ENCODE results near the gene THTPA. TPM values are rescaled to one million over a fixed set of nuclear protein-coding genes. Genes with fewer than 3 reads are reported as not detected.

Gene THTPA
- total and polyA plus RNA-seq, 9 of the 15 experiments (the other 6 are each of a cell fraction or from before 2014, with no cell fraction given): 2.4 to 8.7 (median 5.2) TPM

GRCh38 chr14:23567186-23568020 lies 11.3 kb downstream of the THTPA start, which contains the start of gene AP1G2 (continued):
- no peak for TF ChIP-seq NR4A1 (CRISPR knock-in tag; IDR thresholded peaks at IDR 0.05)
- no peak for TF ChIP-seq NR4A1 (tag; IDR thresholded peaks at IDR 0.05)
- no peak for TF ChIP-seq SOX6 (IDR thresholded peaks at IDR 0.05)
- no peak for TF ChIP-seq RUNX1 (IDR thresholded peaks at IDR 0.05; ENCODE audit: low read depth)
- no peak for TF ChIP-seq ZNF780A (CRISPR knock-in tag; IDR thresholded peaks at IDR 0.05)
- TF ChIP-seq ZNF23 (CRISPR knock-in tag; IDR thresholded peaks at IDR 0.05): no peak
- no peak for TF ChIP-seq CREBBP (IDR thresholded peaks at IDR 0.05; ENCODE audit: low read depth, low read length)
- TF ChIP-seq ATF7 (IDR thresholded peaks at IDR 0.05): 0 out of 2 replicates have a peak, but pooled peaks have one; percentile 19
- TF ChIP-seq, protein P1, sequence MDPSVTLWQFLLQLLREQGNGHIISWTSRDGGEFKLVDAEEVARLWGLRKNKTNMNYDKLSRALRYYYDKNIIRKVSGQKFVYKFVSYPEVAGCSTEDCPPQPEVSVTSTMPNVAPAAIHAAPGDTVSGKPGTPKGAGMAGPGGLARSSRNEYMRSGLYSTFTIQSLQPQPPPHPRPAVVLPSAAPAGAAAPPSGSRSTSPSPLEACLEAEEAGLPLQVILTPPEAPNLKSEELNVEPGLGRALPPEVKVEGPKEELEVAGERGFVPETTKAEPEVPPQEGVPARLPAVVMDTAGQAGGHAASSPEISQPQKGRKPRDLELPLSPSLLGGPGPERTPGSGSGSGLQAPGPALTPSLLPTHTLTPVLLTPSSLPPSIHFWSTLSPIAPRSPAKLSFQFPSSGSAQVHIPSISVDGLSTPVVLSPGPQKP (CRISPR knock-in tag; IDR thresholded peaks at IDR 0.05): no peak
- no peak for TF ChIP-seq MAFK (IDR thresholded peaks at IDR 0.05; ENCODE audit: low read length)
- no peak for TF ChIP-seq PCBP1 (IDR thresholded peaks at IDR 0.05; ENCODE audit: low read depth, low read length, poor library complexity, severe bottlenecking)
- no peak for TF ChIP-seq DACH1 (IDR thresholded peaks at IDR 0.05; ENCODE audit: partially characterized antibody)
- TF ChIP-seq EHMT2 (IDR thresholded peaks at IDR 0.05): no peak
- TF ChIP-seq ZBTB11 (CRISPR knock-in tag; IDR thresholded peaks at IDR 0.05): 0 out of 6 replicates have a peak, but pooled peaks of 1 of the 3 experiments have one; percentile 25
- TF ChIP-seq, protein P2, sequence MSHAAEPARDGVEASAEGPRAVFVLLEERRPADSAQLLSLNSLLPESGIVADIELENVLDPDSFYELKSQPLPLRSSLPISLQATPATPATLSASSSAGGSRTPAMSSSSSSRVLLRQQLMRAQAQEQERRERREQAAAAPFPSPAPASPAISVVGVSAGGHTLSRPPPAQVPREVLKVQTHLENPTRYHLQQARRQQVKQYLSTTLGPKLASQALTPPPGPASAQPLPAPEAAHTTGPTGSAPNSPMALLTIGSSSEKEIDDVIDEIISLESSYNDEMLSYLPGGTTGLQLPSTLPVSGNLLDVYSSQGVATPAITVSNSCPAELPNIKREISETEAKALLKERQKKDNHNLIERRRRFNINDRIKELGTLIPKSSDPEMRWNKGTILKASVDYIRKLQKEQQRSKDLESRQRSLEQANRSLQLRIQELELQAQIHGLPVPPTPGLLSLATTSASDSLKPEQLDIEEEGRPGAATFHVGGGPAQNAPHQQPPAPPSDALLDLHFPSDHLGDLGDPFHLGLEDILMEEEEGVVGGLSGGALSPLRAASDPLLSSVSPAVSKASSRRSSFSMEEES (CRISPR knock-in tag; IDR thresholded peaks at IDR 0.05): peak; percentile 1; the same call in 1 of the 2 replicates
- no peak for TF ChIP-seq FOSL1 (tag; conservative IDR thresholded peaks at IDR 0.05)
- TF ChIP-seq, protein P3, sequence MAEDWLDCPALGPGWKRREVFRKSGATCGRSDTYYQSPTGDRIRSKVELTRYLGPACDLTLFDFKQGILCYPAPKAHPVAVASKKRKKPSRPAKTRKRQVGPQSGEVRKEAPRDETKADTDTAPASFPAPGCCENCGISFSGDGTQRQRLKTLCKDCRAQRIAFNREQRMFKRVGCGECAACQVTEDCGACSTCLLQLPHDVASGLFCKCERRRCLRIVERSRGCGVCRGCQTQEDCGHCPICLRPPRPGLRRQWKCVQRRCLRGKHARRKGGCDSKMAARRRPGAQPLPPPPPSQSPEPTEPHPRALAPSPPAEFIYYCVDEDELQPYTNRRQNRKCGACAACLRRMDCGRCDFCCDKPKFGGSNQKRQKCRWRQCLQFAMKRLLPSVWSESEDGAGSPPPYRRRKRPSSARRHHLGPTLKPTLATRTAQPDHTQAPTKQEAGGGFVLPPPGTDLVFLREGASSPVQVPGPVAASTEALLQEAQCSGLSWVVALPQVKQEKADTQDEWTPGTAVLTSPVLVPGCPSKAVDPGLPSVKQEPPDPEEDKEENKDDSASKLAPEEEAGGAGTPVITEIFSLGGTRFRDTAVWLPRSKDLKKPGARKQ (CRISPR knock-in tag; IDR thresholded peaks at IDR 0.05): no peak
- no peak for TF ChIP-seq ZNF280B (CRISPR knock-in tag; IDR thresholded peaks at IDR 0.05)
